Uterus (tissue), 4 donors: ENCODE results near the gene SLC38A10. TPM values are rescaled to one million over a fixed set of nuclear protein-coding genes. Genes with fewer than 3 reads are reported as not detected.

ENCODE experiments used
- DNase-seq, 2 donors: peaks; one replicate each; pipeline ENCODE4 v3.0.0-alpha.2; 2019 to 2020
- H3K27ac ChIP-seq, 2 donors: fragments of 200-600 bp; sonication (generic); 1 replicate in 1 of 2; 2 replicates in 1 of 2; pipeline ENCODE4 v1.5.1; 2016 to 2018
- H3K27me3 ChIP-seq, 2 donors: fragments of 200-600 bp; sonication (generic); one replicate each; pipeline ENCODE4 v1.5.1; 2018 to 2019; ENCODE audit warnings: control low read depth in 1 of 2
- H3K36me3 ChIP-seq, 2 donors: fragments of 200-600 bp; sonication (generic); one replicate each; pipeline ENCODE4 v1.5.1; 2019; ENCODE audit warnings: control low read depth in 1 of 2
- H3K4me1 ChIP-seq, 2 donors: fragments of 200-600 bp; sonication (generic); one replicate each; pipeline ENCODE4 v1.5.1; 2018 to 2019; ENCODE audit warnings: control low read depth in 1 of 2
- H3K4me3 ChIP-seq, 2 donors: fragments of 200-600 bp; sonication (generic); 1 replicate in 1 of 2; 2 replicates in 1 of 2; pipeline ENCODE4 v1.5.1; 2018 to 2019; ENCODE audit warnings: mild to moderate bottlenecking in 1 of 2
- H3K9me3 ChIP-seq, 2 donors: fragments of 200-600 bp; sonication (generic); one replicate each; pipeline ENCODE4 v1.5.1; 2019; ENCODE audit warnings: control low read depth in 1 of 2
- CTCF ChIP-seq, 4 experiments: fragments of 200-600 bp in 2 of 4; fragments of 450-650 bp in 2 of 4; sonication (generic) in 2 of 4; IDR thresholded peaks; one replicate each; pipeline ENCODE4 v1.5.1; 2016 to 2019; ENCODE audit warnings: antibody characterized with exemption in 4 of 4, mild to moderate bottlenecking in 2 of 4, moderate library complexity in 1 of 4
- POLR2A ChIP-seq, 2 donors: fragments of 450-650 bp; IDR thresholded peaks; one replicate each; pipeline ENCODE4 v1.6.1; 2016; ENCODE audit warnings: antibody characterized with exemption in 2 of 2, mild to moderate bottlenecking in 1 of 2, moderate library complexity in 1 of 2
- intact Hi-C: fragments of 100-400 bp; cut with DNase I; formaldehyde crosslinking; loops from one replicate; pipeline ENCODE4 v1.15.1; 2023; ENCODE audit warnings: low total_unique reads
- total RNA-seq, 4 donors: library from RNA; depleted of rRNA in 3 of 4; stranded (reverse); fragments of >200 nt in 3 of 4; gene quantifications; one replicate each; pipeline versions ENCODE4 v1.1.0 to v1.2.4, GENCODE V29; 2014 to 2023
- donor health status: DM: yes; HTN: yes; CAD: no.

The SLC38A10 gene
- total RNA-seq, 4 donors from 2014 or later, result 50.7 to 55.4 (median 53.3) TPM

GRCh38 chr17:81285179-81285878 is 9.8 kb downstream of the SLC38A10 start:
- peak; percentile 54 to 59 for DNase-seq
- Histone ChIP-seq H3K9me3 (no peaks in the 10 kb centered on the region), H3K36me3 (no peaks in the 10 kb centered on the region), H3K27me3 (no peaks in the 10 kb centered on the region), H3K4me3 (peak overlapping the region; percentile 12 to 14), H3K27ac (peak overlapping the region; percentile 59 to 68), H3K4me1 (no peaks in the 10 kb centered on the region)
- TF ChIP-seq POLR2A (IDR thresholded peaks at IDR 0.05), result no peak
- no peak for TF ChIP-seq CTCF (IDR thresholded peaks at IDR 0.05)
- intact Hi-C loops, result no loop called here

- intact Hi-C loops, result no loop called here
- no peak overlapping the region for H3K4me3 ChIP-seq
- TF ChIP-seq POLR2A (IDR thresholded peaks at IDR 0.05) (no peak), CTCF (IDR thresholded peaks at IDR 0.05) (no peak)
These were observed 12.2 kb downstream of the SLC38A10 start for GRCh38 chr17:81282876-81283275.

GRCh38 chr17:81282141-81282540 is 13.0 kb downstream of the SLC38A10 start:
- no peak for DNase-seq
- no peaks in the 10 kb centered on the region for H3K4me1 ChIP-seq
- H3K27me3 ChIP-seq, result no peaks in the 10 kb centered on the region
- H3K27ac ChIP-seq, result no peak overlapping the region
- H3K36me3 ChIP-seq, result no peaks in the 10 kb centered on the region
- intact Hi-C loops, result no loop called here
- no peak overlapping the region for H3K4me3 ChIP-seq
- no peaks in the 10 kb centered on the region for H3K9me3 ChIP-seq
- TF ChIP-seq POLR2A (IDR thresholded peaks at IDR 0.05) (no peak), CTCF (IDR thresholded peaks at IDR 0.05) (no peak)

More at GRCh38 chr17:81282876-81283275, 12.2 kb downstream of the SLC38A10 start:
- no peaks in the 10 kb centered on the region for H3K36me3 ChIP-seq
- H3K27ac ChIP-seq, result no peak overlapping the region
- no peaks in the 10 kb centered on the region for H3K4me1 ChIP-seq
- H3K9me3 ChIP-seq, result no peaks in the 10 kb centered on the region
- no peak for DNase-seq
- H3K27me3 ChIP-seq, result no peaks in the 10 kb centered on the region

- Histone ChIP-seq H3K4me3 (no peak overlapping the region), H3K9me3 (no peaks in the 10 kb centered on the region), H3K36me3 (no peaks in the 10 kb centered on the region), H3K27me3 (no peaks in the 10 kb centered on the region), H3K27ac (no peak overlapping the region), H3K4me1 (no peaks in the 10 kb centered on the region)
- TF ChIP-seq POLR2A (IDR thresholded peaks at IDR 0.05) (no peak), CTCF (IDR thresholded peaks at IDR 0.05) (no peak)
- intact Hi-C loops, result no loop called here
- no peak for DNase-seq
These were observed 14.5 kb downstream of the SLC38A10 start for GRCh38 chr17:81280571-81280970.

GRCh38 chr17:81279278-81280275 is 15.5 kb downstream of the SLC38A10 start:
- intact Hi-C loops, result no loop called here
- H3K27ac ChIP-seq, result no peak overlapping the region
- TF ChIP-seq POLR2A (IDR thresholded peaks at IDR 0.05), result no peak
- TF ChIP-seq CTCF (IDR thresholded peaks at IDR 0.05), result no peak
- H3K36me3 ChIP-seq, result no peaks in the 10 kb centered on the region
- H3K4me3 ChIP-seq, result no peak overlapping the region
- DNase-seq, result no peak
- no peaks in the 10 kb centered on the region for H3K27me3 ChIP-seq
- H3K4me1 ChIP-seq, result no peaks in the 10 kb centered on the region
- H3K9me3 ChIP-seq, result no peaks in the 10 kb centered on the region
